Measurements from ENCODE around the gene IQCE.
A peak's percentile ranks its signal among the peaks of the same experiment; 100 is the strongest.
"Not testable (repeated sequence)": the region's sequence is repeated elsewhere in the genome, so short reads cannot be mapped to it uniquely, and the experiment has no call there.

IQCE gene

GRCh38 chr7:2521952-2522591 lies 36.7 kb upstream of the IQCE start:
- peak; percentile 39 for DNase-seq

- DNase-seq = peak; percentile 40
Observed at GRCh38 chr7:2522780-2523433, 35.9 kb upstream of the IQCE start.

- peak; percentile 46 for DNase-seq
Observed at GRCh38 chr7:2523461-2523936, 35.3 kb upstream of the IQCE start.

- peak; percentile 92 for DNase-seq
Observed at GRCh38 chr7:2523941-2524807, 34.6 kb upstream of the IQCE start.

GRCh38 chr7:2524808-2525657 lies 33.7 kb upstream of the IQCE start:
- no peak for DNase-seq

GRCh38 chr7:2525658-2526630 lies 32.8 kb upstream of the IQCE start:
- peak; percentile 19 for DNase-seq

- DNase-seq = no peak
Observed at GRCh38 chr7:2526659-2527504, 31.9 kb upstream of the IQCE start.

- peak; percentile 40 for DNase-seq
Observed at GRCh38 chr7:2527505-2528467, 31.0 kb upstream of the IQCE start.

- no peak for DNase-seq
Observed at GRCh38 chr7:2528481-2529095, 30.2 kb upstream of the IQCE start.

GRCh38 chr7:2529161-2530070 lies 29.4 kb upstream of the IQCE start:
- DNase-seq = peak; percentile 68

- DNase-seq = peak; percentile 58
Observed at GRCh38 chr7:2530071-2530987, 28.4 kb upstream of the IQCE start.

- DNase-seq = not testable (repeated sequence)
Observed at GRCh38 chr7:2530994-2531795, 27.6 kb upstream of the IQCE start.

GRCh38 chr7:2531796-2532110 lies 27.0 kb upstream of the IQCE start:
- not testable (repeated sequence) for DNase-seq

GRCh38 chr7:2532199-2532772 lies 26.5 kb upstream of the IQCE start:
- not testable (repeated sequence) for DNase-seq

GRCh38 chr7:2532816-2533215 lies 26.0 kb upstream of the IQCE start:
- not testable (repeated sequence) for DNase-seq
